ENCODE measurements around the gene TLL2.

TLL2 gene

DNA sequence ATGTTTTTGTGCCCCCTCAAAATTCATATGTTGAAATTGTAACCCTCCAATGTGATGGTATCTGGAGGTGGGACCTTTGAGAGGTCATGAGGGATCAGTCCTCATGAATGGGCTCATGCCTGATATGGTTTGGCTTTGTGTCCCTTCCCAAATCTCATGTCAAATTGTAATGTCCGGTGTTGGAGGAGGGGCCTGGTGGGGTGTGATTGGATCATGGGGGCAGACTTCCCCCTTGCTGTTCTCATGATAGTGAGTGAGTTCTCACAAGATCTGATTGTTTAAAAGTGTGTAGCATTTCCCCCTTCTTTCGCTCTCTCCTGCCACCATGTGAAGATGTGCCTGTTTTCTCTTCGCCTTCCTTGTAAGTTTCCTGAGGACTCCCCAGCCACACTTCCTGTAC lies 53.4 kb downstream of the TLL2 start:
- DNase-seq: no peak

DNA sequence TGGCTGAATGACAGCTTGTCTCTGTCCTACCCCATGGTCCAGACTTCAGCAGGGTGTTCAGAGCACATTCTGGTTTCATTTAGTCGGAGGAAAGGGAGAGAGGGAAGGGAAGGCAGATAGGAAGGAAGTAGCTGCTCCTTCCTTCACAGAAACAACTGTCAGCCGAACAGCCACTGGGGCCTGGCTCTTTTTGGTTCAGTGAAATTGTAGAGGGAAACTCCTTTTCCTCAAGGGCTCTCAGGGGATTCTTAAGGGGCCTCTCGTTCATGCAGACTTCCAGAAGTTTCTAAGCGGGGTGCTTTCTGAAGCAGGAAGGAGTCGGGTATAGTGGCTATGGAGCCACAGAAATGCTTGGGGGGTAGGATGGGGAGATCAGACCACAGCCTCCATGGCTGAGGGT lies 56.4 kb downstream of the TLL2 start:
- no peak for DNase-seq

DNA sequence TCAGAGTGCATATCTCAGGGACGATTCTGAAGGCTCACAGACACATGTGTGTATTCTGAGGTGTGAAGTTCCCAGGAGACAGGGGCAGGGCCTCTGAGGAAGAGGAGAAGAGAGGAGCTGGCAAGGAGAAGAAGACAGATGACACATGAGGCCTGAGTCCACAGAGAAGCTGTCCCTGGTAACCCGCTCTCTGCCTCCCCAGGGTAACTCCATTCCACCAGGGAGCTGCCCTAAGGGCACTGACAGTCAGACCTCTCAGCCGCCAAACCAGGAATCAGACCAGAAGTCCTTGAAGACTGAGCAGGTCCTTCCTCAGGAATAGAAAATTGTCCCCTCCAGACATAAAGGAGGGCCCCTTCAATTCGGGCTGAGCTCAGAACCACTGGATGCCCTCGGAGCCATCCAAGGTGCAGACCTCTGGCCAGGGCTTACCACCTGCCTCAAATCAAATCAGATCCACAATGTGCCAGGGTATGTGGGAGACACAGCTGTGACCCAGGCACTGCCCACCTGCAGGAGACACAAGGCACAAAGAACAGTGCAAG lies 57.4 kb downstream of the TLL2 start:
- DNase-seq: no peak

DNA sequence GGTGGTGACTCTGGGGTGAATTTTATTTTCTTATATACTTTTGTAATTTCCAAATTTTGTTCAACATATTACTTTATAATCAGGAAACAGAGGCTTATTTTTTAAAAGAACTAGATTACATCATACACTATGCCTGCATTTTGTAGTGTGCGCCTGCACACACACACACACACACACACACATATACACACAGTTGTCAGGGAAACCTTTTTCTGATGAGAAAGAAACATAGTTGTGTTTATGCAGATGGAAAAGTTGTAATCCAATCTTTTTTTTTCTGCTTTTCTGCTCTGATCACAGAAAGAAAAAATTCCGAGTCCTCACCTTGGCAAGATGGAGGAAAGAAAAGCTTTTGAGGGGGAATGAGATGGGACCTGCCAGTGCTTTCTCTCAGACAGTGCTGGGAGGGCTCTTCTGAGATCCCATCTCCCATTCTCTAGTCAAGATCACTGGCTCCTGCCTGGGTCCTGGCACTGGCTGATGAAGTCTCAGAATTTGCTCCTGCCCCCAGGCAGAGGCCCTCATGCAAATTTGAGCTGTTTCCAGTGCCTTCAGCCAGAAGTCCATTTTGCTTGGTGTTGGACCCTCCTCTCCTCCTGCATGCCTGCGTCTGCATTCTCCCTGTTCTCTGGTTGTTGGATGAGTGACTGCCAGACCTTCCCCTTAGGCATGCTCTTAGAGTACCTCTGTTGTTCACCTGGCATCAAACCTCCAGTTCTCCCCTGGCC lies 59.7 kb downstream of the TLL2 start:
- no peak for DNase-seq

DNA sequence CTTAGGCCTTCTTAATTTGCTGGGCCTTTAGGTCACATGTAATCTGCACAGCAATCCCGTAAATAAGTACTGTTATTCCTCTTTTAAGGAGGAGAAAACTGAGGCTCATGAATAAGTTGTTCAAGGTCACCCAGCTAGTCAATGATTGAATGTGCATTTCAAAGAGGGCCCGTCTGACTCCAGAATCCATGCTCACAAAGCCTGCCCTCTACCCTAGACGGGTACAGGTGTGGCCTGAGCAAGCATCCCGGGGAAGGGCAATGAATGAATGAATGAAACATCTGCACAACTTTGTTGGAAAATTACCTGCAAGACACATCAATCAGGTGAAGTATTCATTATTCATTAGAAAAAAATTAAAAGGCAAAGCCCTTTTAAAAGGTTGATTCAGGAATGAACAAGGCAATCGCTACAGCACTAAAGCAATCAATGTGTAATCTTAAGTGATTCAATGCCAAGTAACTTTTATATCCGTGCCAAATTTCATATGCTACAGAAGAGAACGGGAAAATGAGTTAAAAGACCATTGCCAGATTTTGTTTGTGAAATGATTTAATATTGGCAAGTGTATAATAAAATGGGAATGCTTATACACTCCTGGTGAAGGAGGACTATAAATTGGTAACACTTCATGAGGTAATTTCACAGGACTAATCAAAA lies 61.1 kb downstream of the TLL2 start:
- DNase-seq: no peak

DNA sequence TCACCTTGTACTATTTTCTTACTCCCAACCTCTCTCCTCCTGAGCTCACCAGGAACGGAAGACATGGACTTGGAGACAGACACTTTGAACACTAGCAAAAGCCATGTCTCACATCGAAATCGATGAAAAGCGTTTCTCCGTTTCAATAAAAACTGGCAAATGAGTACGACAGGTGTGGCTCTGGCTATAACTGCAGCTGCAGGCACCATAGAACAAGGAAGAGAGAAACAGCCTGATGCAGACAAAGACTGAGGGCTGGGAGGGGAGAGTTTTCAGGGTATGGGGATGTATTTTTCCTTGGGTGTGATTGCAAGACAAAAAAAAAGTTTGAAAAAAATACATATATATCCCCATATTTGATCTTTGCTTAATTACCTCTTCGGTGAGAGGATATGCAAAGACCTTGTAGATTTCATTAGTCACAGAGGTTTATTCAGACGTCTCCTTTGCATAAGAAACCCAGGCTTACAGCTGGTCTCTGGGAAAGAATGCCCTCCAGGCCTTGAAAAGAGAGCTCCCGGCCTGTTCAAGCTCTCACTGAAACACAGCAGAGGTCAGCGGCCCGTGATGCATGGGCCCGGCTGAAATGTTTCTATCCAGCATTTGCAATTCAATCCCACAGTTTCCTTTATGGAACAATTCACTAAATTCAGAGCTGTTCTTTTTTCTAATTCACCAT lies 63.1 kb downstream of the TLL2 start:
- DNase-seq: no peak

DNA sequence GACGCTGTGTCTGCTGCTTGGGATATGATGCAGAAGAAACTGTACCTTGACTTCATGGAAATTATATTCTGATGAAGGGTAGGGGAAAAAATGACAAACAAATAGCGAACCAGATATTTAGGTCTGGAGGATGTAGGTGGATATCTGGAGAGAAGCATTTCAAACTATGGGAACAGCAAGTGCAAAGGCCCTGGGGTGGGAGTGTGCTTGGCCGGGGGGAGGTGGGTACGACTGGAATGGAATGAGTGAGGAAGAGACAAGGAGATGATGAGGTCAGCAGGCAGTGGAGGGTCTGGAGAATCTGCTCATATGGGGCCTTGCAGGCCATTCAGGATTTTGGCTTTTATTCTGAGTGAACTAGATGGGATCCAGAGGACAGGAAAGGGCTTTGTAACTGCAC lies 65.2 kb downstream of the TLL2 start:
- no peak for DNase-seq

DNA sequence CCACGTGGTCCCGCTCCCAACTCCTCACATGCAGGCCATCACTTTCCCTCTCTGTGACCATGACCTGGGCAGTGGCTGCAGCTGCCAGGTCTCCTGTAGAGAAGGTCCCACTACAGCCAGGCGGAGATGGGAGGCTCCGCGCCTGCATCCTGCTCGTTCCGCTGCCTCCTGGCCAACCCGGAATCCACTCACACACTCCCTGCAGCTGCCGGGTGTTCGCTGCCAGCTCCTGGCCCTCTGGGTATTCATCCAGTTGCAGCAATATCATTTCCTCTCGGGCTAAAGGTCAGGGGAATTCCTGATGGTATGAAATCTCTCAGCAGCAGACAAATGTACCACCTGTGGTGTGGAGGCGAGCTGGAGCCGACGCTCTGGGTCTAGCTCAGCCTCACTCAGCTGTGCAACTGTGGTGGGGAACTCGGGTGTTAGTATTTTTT lies 65.7 kb downstream of the TLL2 start:
- DNase-seq: no peak

DNA sequence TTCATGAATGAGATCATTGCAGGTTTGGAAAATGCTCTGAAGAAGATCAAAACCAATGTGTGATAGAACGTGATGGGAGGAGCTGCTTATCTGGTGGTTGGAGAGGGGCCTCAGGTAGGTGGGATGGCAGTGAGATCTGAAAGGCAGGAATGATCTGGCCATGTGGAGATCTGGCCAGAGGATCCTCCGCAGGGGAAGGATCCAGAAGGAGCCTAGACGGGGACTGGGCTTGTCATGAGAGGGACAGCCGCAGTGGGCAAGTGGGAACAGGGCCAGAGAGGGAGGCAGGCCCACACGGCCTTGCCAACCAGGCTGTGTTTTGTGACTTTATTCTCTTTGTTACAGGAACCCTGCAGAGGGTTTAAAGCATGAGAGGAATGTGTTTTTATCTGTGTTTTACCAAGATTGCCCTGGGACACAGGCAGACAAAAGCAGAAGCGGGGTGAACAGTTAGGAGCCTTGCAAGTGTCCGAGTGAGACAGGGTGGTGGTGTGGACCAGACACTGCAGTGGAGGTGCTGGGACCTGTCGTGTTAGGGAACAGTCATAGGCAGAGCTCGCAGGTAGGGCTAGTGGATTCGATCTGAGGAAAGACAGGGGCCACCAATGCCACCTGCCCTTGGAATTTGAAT lies 66.6 kb downstream of the TLL2 start:
- DNase-seq: no peak

DNA sequence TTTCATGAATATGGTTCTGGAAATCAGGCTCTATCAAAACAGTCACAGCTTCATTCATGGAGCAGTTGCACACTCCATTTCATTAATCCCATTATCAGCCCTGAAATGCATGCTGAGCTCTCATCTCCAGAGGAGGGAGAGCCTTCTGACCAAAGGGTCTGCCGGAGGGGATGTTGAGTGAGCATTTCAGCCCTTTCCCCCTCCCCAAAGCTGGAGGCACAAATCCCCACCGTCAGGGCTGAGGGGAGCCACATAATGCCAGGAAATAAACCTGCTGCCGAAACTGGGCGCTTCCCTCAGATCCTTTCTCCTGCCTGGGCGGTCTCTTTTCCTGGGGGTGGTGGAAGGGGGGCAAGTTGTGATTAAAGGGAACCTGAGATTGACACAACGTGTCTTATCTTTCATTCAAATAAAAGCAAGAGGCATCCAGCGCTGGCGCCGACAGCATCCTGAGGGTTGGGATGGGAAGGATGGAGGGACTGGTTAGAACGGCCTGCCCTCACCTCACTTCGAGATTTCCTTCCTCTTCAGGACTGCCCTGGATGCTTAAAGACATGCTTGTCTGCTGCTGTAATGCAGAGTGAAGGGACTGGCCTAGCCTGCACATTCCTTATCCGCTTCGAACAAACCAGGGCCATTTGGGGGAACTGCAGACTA lies 71.6 kb downstream of the TLL2 start:
- DNase-seq: no peak

DNA sequence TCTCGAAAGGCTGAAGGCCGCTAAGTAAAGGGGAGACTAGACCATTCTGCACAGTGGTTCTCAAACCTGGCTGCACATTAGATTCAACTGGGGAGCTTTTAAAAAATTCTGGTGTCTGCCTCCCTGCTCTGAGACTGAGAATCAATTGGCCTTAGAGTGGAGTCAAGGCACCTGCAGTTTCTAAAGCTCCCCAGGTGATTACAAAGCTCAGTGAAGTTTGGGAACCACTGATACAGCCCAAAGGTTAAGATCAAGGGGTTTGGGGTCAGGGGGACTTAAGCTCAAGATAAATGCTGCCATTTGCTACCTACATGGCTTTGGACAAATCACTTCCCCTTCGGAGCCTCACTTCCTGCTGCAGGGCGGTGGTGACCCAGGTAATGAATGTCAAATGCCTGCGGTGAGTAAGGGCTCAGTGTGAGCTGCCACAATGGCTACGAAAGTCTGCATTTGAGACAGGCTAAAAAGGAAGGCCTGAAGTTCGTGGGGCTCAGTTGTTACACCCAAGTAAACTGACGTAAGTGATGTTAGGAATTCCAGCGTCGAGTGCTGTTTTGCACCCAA lies 72.3 kb downstream of the TLL2 start:
- DNase-seq: no peak

DNA sequence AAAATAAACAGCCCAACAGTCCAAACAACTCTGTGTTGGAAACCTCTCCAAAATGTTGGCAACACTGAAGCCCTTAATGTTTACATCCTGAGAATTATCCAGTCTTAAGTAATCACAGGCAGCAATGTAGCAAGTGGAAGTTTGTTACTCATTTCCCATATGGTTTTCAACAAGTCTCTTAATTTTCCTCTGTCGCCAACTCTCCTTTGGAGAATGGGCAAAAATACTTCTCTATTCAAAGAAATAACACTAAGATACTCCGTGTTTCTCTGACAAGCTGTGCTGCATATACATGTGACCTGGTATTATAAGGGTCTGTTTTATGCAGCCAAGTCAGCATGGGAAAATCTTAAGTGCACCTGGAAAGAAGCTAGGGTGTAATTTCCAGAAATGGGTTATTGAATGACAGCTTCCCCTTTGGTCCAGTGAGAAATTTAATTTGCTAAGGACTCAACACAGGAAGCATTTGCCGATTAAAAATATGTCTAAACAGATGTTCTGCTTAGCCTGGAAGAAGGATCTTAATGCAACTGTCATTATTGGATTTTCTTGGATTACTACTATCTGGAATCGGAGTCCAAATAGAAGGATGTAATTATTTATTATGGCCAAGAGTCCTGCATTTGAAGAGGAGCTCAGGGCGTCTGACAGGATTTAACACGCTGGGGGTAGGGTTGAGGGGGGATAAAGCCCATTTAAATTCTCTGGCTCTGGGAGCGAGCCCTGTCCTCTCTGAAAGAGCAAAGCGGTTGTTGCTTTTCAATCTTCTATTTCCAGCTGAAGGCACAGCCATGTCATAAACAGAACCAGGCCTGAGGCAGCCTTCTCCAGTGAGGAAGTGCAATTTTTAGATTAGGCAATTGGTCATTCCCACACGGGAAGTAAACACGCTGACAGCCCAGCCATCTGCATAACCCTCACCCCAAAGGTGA lies 73.1 kb downstream of the TLL2 start:
- DNase-seq: no peak

DNA sequence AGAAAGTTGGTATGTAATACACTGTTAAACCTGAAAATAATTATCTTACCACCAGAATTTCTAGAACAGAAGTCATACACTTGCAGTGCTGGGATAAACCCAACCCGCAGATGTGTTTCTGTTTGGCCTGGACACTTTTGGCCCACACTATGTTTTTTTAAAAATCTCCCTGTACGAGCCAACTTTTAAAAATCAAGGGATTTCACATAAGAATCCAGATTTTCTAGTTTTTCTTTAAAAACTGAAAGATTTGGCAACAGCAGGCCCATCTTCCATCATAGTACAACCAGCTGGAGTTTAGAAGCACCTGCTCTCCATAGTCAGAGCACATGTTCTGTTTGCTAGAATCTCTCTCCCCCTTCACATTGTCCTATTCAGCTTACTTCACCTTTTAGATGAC lies 74.0 kb downstream of the TLL2 start:
- no peak for DNase-seq

DNA sequence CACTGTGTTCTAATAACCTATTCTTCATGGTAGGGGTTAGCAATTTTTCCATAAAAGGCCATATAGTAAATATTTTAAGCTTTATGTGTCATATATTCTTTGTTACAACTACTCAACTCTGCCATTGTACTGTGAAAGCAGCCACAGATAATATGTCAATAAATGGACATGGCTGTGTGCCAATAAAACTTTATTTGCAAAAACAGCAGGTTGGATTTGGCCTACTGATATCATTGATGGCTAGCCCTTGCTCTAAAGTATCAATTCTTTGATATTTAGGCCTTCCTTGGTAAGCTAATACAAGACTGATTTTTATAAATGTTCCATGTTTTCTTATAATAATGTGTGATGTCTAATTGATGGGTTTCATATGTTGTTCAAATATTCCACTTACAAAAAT lies 77.7 kb downstream of the TLL2 start:
- DNase-seq: no peak

DNA sequence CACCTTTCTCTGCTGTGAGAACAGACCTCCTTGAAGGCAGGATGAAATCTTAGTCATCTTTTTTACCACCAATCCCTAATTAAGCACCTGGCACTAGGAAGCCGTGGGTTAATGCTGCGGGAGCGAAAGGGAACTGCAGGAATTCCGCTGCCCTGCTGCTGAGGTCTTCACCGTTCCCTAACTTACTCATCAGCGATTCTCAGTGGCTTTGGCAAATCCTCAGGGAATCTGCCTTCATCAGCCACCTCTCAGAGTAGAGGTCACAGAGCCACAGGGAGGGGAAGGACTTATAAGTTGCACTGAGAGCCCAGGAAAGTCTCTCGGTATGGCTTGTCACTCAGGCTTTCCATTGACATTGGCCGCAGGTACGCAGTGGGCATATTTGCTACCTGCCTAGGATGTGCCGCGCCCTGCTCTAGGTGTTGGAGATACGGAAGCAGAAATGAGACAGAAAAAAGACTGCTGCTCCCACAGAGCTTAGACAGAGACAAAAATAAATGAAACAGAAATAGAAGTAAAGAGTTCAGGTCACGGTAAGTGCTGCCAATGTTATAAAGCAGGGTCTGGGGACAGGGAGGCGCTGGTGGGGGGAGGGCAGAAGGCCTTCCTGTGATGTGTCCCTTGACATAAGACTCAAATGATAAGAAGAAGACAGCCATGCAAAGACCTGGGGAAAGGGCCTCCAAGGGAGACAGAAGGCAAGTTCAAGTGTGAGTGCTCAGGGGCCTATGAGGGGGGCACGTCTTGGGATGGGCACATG lies 82.3 kb downstream of the TLL2 start:
- DNase-seq: no peak

DNA sequence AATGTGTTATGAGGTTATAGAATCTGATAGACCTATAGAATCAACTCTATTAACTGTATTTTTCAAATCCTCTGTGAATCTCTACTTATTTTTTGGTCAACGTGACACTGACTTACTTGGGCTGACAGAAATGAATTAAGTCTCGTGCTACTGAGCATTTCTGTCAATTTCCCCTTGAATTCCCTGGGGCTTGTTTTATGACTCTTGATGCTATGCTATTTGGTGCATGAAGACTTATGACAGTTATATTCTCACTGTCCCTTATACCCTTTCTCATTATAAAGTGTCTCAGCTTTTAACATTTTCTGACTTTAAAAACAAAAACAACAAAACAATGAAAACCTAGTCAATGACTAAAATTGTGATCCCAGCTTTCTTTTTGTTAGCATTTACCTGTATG lies 86.4 kb downstream of the TLL2 start:
- no peak for DNase-seq

DNA sequence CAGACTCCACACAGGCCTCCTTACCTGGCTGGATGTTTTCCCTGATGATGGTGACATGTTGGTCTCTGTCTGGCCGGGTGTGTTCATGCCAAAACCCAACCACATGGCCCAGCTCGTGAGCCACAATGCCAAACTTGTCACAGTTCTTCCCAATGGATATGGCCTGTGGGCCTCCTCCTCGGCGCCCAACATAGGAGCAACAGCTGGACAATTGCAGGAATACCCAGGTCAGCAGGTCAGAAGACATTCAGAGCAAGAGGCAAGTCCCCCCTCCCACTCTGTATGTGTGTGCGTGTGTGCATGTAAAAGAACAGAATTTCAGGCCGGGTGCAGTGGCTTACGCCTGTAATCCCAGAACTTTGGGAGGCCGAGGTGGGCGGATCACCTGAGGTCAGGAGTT lies 91.2 kb downstream of the TLL2 start:
- DNase-seq: no peak

DNA sequence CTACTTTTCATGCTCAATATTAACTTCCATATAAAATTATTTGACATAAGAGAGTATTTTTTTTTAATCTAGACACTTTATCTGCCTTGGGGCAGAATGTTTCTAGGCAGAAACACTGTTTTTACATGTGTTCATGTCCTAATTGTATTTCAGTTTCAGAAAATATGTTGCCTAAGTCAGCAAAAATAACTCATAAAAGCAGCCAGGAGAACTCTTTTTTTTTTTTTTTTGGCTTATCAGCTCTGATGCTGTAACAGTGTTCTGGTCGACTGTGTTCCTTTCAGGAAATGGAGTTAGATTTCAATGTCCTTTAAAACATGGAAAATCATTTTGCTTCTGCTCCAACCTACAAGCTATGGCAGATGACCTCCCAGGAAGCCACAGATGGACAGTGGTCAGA lies 91.7 kb downstream of the TLL2 start:
- DNase-seq: no peak

DNA sequence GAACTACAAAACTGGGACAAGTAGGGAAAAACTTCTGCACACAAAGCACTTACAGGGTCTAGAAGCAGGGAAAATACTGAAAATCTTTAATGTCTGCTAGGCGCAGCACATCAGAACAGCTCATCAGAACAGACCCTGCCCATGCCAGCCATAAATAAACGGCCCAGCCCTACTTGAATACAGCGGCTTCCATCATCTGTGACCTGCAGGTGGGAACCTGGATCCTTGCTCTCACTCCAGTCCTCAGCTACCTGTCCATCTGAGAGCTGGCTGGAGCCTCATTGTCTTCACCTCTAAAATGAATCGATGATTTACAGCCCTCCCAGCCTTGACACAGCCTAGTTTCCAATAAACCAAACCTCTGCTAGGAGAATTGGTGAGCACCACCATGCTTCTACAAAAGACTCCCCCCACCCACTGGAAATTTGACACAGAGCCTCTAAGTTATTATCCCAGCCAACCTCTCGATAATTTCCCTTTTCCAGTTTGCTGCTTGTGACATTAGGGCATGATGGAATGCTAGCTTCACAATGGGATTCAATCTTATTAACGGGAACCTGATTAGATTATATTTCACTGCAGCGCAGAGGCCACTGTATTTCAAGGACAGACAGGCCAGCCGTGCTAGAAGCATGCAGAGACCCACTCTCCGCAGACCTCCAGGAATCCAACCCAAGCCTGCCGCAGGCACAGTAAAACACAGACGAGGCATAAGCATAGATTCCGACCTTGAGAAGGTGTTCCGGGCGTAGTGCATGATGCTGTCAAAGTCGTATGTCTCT lies 93.3 kb downstream of the TLL2 start:
- DNase-seq: no peak

DNA sequence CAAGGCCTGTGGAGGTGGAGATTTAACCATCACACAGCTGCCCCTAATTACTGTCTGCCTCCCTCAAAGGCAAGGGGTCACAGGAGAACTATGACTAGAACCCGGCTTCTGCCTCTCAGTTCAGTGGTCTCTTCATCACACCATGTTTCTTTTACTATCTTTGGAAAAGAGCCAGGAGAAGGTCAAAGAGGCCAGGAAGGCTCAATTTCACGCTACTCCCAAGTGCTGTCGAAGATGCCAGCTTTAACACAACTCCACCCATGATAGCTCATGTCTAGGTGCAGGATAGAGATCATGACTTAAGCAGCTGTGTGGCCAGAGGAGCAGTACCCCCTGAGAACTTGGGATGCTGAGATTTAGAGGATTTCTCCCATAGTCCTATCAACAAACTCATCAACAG lies 94.4 kb downstream of the TLL2 start:
- no peak for DNase-seq
